NT2/D1 (cell line): ENCODE data around the gene ST3GAL4.
"Not testable (repeated sequence)": the region's sequence is repeated elsewhere in the genome, so short reads cannot be mapped to it uniquely, and the experiment has no call there.

Experiments used
- DNase-seq: peaks from one replicate; pipeline ENCODE4 v3.0.0-alpha.2; 2011; ENCODE audit warnings: low read depth, low spot score
- H3K27me3 ChIP-seq: 2 replicates; pipeline ENCODE4 v1.6.0; 2011; ENCODE audit warnings: mild to moderate bottlenecking; ENCODE audit not compliant: insufficient read length, insufficient read depth
- H3K36me3 ChIP-seq: 2 replicates; pipeline ENCODE4 v1.6.1; 2011; ENCODE audit warnings: mild to moderate bottlenecking, low read length, mixed read lengths; ENCODE audit not compliant: insufficient read depth, insufficient read length
- H3K4me1 ChIP-seq: 2 replicates; pipeline ENCODE4 v1.5.1; 2011; ENCODE audit not compliant: insufficient read depth, insufficient read length
- H3K4me3 ChIP-seq: 2 replicates; pipeline ENCODE4 v1.5.1; 2011; ENCODE audit warnings: low read depth; ENCODE audit not compliant: insufficient read length
- H3K9ac ChIP-seq: 2 replicates; pipeline ENCODE4 v1.6.0; 2011; ENCODE audit warnings: low read depth; ENCODE audit not compliant: insufficient read length
- H3K9me3 ChIP-seq: 2 replicates; pipeline ENCODE4 v1.5.1; 2011; ENCODE audit warnings: mild to moderate bottlenecking, low read length; ENCODE audit not compliant: insufficient read depth
- SUZ12 ChIP-seq: IDR thresholded peaks from 2 replicates; pipeline ENCODE4 v1.6.1; 2011; ENCODE audit not compliant: insufficient read length, insufficient read depth; ENCODE audit errors: extremely low read depth
- YY1 ChIP-seq: IDR thresholded peaks from 2 replicates; pipeline ENCODE4 v1.6.1; 2011; ENCODE audit not compliant: insufficient read length, insufficient read depth
- ZNF274 ChIP-seq: IDR thresholded peaks from 2 replicates; pipeline ENCODE4 v1.6.1; 2011; ENCODE audit warnings: mild to moderate bottlenecking, low read depth, low read length

The ST3GAL4 gene

DNA sequence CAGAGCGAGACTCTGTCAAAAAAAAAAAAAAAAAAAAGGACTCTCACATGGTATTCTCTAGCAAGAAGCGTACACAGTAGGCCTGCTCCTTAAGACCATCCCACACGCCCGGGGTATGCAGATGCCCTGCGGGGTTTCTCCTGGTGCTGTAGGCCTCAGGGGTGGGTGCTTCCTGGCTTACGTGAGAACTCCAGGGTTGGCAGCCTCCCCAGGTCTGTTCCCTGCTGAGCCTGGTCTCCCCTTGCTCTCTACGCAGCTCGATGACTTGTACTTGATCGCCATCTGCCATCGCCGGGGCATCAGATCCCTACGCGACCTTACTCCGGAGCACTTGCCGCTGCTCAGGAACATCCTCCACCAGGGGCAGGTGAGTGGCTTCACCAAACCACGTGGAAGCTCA is 12.4 kb upstream of the ST3GAL4 start:
- Histone ChIP-seq H3K27me3 (no peaks in the 10 kb centered on the region), H3K4me3 (no peak overlapping the region), H3K4me1 (peaks cover 19% of the 10 kb centered on the region), H3K9me3 (no peaks in the 10 kb centered on the region), H3K9ac (no peak overlapping the region), H3K36me3 (peaks cover 16% of the 10 kb centered on the region)
- no peak for TF ChIP-seq SUZ12
- TF ChIP-seq ZNF274, result no peak
- no peak for TF ChIP-seq YY1
- no peak for DNase-seq

DNA sequence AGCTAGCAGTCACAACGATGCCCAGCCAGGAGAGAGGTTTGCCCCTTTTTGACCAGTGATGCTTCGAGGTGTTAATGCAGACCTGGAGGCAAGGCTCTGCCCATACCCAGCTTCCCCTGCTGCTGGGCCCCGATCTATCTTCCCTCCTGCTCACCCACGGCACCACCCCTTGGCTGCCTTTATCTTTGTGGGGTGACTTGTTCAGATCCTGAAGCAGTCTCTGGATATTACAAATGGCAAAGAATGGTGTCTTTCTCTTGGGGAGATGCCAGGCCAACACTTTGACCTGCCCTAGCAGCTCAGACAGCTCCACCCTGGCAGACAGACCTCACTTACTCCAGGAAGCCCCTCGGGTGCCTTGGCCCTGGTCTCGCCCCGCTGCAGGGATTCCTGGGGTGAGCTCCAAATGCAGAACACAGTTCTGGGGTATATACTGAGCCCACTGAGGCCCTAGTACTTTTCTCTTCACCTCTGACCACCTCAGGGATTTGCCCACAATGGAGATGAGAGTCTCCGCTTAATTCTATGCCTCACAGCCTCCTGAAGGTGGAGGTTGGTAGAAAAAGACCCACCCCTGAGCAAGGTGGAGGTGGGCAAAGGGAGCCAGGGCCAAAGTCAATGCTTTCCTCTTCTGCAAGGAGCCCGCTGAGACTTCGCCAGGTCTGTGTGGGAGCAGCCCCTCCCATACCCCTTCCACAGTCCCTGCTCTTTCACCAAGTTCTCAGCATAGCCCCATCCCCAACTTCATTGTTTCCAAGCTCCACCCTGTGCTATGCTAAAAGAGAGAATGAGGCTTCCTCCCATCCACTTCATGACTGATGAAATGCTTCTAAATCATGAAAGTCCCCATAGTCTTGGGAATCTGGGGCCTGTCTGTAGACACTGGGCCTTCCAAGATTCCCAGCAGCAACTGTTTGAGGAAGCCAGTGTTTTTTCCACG is 11.1 kb upstream of the ST3GAL4 start:
- TF ChIP-seq SUZ12 (no peak), YY1 (no peak), ZNF274 (no peak)
- no peak for DNase-seq
- Histone ChIP-seq H3K4me3 (no peak overlapping the region), H3K27me3 (no peaks in the 10 kb centered on the region), H3K36me3 (peaks cover 16% of the 10 kb centered on the region), H3K9ac (no peak overlapping the region), H3K4me1 (peaks cover 18% of the 10 kb centered on the region), H3K9me3 (no peaks in the 10 kb centered on the region)

DNA sequence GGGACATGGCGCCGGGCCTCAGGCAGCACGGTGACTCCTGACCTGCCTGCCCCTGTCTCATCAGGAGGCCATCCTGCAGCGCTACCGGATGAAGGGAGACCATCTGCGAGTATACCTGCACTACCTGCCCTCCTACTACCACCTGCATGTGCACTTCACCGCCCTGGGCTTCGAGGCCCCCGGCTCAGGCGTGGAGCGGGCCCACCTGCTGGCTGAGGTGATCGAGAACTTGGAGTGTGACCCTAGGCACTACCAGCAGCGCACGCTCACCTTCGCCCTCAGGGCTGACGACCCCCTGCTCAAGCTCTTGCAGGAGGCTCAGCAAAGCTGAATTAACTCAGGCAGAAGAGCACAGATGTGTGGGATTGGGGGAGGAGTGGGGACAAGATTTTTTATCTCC is 10.2 kb upstream of the ST3GAL4 start:
- no peak for DNase-seq
- H3K27me3 ChIP-seq, result no peaks in the 10 kb centered on the region

DNA sequence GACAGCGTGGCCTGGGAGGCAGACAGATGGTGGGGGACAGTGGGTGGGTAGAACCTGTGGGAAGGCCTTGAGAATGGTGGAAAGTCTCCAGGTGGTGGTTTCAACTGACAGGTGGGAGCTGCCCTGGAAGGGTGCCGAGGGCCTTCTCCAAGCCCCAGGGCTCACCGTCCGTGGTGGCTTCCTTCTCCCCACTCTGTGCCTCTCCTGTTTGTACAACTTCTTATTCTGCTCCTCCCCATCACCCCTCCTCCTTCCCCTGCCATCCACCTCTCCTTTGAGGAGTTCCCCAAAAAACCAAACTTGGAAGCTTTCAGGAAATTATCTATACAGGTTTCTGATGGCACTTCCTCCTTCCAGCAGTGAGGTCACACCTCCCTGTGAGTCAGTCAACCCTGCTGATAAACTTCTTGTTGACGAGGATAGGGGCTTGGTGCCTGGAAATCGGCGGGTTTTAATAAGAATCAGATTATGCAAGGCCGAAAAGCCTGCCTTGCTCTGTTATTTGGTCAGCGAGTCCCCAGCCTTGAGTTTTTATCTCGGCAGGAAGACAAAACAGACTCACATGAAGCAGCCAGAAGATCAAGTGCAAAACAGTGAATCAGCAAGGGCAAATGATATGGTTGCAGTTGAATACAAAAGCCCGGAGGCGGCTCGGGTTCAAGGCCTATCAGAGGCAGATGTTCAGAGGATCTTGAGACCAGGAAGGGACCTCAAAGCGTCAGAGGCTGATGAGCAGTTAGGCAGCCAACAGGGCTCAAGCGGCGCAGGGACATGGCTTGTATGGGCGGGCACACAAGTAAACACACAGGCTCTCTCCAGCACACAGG is 9.5 kb upstream of the ST3GAL4 start:
- Histone ChIP-seq H3K27me3 (no peaks in the 10 kb centered on the region), H3K9ac (peak overlapping the region; percentile 50), H3K9me3 (no peaks in the 10 kb centered on the region), H3K36me3 (peaks cover 23% of the 10 kb centered on the region), H3K4me1 (peaks cover 16% of the 10 kb centered on the region), H3K4me3 (no peak overlapping the region)
- no peak for TF ChIP-seq ZNF274
- no peak for TF ChIP-seq YY1
- no peak for TF ChIP-seq SUZ12
- DNase-seq, result no peak

More for the DNA sequence above, 10.2 kb upstream of the ST3GAL4 start:
- no peak overlapping the region for H3K9ac ChIP-seq
- no peak overlapping the region for H3K4me3 ChIP-seq
- H3K4me1 ChIP-seq, result peaks cover 16% of the 10 kb centered on the region
- H3K36me3 ChIP-seq, result peaks cover 16% of the 10 kb centered on the region
- H3K9me3 ChIP-seq, result no peaks in the 10 kb centered on the region
- TF ChIP-seq ZNF274, result no peak
- TF ChIP-seq YY1, result no peak
- TF ChIP-seq SUZ12, result no peak

DNA sequence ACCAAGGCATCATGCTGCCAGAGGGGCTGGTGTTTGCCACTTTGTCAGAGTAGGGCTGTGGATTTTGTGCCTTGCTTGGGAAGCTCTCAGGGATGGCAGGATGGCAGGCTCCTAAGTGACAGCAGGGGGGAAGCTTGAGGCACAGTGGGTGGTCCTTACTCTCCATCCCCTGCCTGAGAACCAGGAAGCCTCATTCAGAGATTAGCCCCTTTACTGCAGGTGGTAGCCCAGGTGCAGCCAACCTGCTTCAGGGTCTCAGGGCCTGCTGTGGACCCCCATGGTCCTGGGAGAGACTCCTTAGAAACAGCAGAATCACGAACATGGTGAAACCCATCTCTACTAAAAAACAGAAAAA is 8.9 kb upstream of the ST3GAL4 start:
- Histone ChIP-seq H3K4me1 (peaks cover 16% of the 10 kb centered on the region), H3K4me3 (no peak overlapping the region), H3K9me3 (no peaks in the 10 kb centered on the region), H3K36me3 (peaks cover 27% of the 10 kb centered on the region), H3K27me3 (no peaks in the 10 kb centered on the region), H3K9ac (peak overlapping the region; percentile 50)
- TF ChIP-seq SUZ12, result no peak
- TF ChIP-seq YY1, result no peak
- TF ChIP-seq ZNF274, result no peak
- no peak for DNase-seq

DNA sequence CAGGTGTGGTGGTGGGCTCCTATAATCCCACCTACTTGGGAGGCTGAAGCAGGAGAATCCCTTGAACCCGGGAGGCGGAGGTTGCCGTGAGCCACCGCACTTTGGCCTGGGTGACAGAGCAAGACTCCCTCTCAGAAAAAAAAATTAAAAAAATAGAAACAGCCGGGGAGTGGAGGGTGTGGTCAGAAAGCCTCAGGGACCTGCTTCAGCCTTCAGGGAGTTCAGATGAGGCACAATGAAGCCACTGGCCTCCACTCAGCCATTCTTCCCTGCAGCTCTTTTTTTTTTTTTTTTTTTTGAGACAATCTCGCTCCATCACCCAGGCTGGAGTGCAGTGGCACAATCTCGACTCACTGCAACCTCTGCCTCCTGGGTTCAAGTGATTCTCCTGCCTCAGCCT is 8.5 kb upstream of the ST3GAL4 start:
- H3K9ac ChIP-seq, H3K9me3 ChIP-seq, DNase-seq, H3K4me3 ChIP-seq, H3K27me3 ChIP-seq: not testable (repeated sequence)
- Histone ChIP-seq H3K36me3 (peaks cover 28% of the 10 kb centered on the region), H3K4me1 (peaks cover 16% of the 10 kb centered on the region)

DNA sequence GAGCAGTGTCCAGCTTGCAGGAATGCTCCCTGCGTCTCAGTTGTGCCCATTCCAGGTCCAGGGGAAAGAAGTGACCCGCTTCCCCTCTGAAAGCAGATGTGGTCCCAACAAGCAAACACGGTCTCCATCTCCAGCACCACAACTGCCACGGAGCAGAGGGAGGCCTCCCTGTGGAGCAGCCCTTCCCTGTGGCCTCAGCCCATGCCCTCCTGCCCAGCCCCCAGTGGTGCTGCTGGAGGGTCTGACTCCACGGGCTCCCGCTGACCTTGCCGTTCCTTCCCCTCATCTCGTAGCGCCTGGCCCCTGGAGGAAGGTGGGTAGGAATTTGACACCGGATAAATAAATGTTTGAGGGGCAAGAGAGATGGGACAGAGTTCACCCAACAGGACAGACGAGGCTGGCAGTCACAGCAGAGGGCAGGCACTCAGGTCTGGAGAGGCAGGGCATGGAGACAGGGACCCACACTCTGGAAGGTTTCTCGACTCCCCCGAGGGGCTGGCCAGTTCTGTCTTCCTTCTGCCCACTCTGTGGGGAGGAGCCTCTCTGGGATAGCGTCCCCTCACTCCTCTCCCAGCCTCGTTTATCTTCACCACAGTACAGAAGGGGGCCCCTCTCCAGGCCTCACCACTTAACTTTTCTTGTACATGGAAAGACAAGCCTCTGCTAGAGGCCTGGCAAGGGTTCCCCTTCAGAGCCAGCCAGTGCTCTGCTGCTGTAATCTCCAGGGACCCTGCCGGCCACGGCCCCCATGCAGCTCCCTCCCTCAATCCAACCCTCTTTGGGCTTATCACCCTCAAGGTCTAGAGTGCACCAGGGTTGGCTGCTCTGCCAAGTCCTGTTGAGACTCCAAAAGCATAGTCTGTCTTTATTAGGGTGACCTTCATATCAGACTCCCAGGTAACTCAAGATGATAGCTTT is 7.5 kb upstream of the ST3GAL4 start:
- Histone ChIP-seq H3K4me1 (peaks cover 16% of the 10 kb centered on the region), H3K9me3 (no peaks in the 10 kb centered on the region), H3K4me3 (no peak overlapping the region), H3K36me3 (peaks cover 34% of the 10 kb centered on the region), H3K9ac (no peak overlapping the region), H3K27me3 (no peaks in the 10 kb centered on the region)
- no peak for TF ChIP-seq YY1
- no peak for TF ChIP-seq SUZ12
- TF ChIP-seq ZNF274, result no peak
- no peak for DNase-seq
